Activated CD4-positive, alpha-beta T cell treated with anti-CD3 and anti-CD28 coated beads, Interleukin-2, amount 10 ng/mL, durations not matched to agents 7 days and 5 days (primary cell): ENCODE results near the gene TXNDC17. TPM values are rescaled to one million over a fixed set of nuclear protein-coding genes. Genes with fewer than 3 reads are reported as not detected.
"Not testable (repeated sequence)": the region's sequence is repeated elsewhere in the genome, so short reads cannot be mapped to it uniquely, and the experiment has no call there.

ENCODE experiments used
- CTCF ChIA-PET: fragments of 350-600 bp; sonication (Branson Sonifier 250); formaldehyde crosslinking; loops from one replicate; lab custom pipeline; 2021; ENCODE audit warnings: antibody characterized with exemption; lab: Charles Lee
- POLR2A ChIA-PET: fragments of 350-600 bp; sonication (Branson Sonifier 250); formaldehyde crosslinking; loops from one replicate; lab custom pipeline; 2021; ENCODE audit warnings: antibody characterized with exemption; lab: Charles Lee
- DNase-seq: peaks from one replicate; pipeline ENCODE4 v3.0.0-alpha.2; 2020
- H3K27ac Mint-ChIP-seq: one replicate; pipeline ENCODE4 v1.8.0; 2021; ENCODE audit warnings: mild to moderate bottlenecking, moderate library complexity, mixed read lengths
- H3K27me3 Mint-ChIP-seq: one replicate; pipeline ENCODE4 v1.8.0; 2021; ENCODE audit warnings: mixed read lengths
- H3K36me3 Mint-ChIP-seq: one replicate; pipeline ENCODE4 v1.8.0; 2021; ENCODE audit warnings: low read depth, mixed read lengths
- H3K4me1 Mint-ChIP-seq: one replicate; pipeline ENCODE4 v1.8.0; 2021; ENCODE audit warnings: mixed read lengths
- H3K4me3 Mint-ChIP-seq: one replicate; pipeline ENCODE4 v1.8.0; 2021; ENCODE audit warnings: mild to moderate bottlenecking, moderate library complexity, mixed read lengths
- H3K9me3 Mint-ChIP-seq: one replicate; pipeline ENCODE4 v1.8.0; 2021; ENCODE audit warnings: mixed read lengths
- total RNA-seq, 2 experiments: library from RNA; stranded (reverse); gene quantifications; one replicate each; pipeline ENCODE4 v1.2.3, GENCODE V29; 2021

TXNDC17 gene
- total RNA-seq, 2 experiments from 2014 or later = 49.0 to 69.0 TPM

- Mint-ChIP-seq H3K27me3 (peaks cover 33% of the 10 kb centered on the region), H3K36me3 (no peaks in the 10 kb centered on the region), H3K27ac (no peak overlapping the region), H3K4me1 (peaks cover 8% of the 10 kb centered on the region), H3K9me3 (no peaks in the 10 kb centered on the region), H3K4me3 (no peak overlapping the region)
- ChIA-PET CTCF (interaction anchor here (1.7 kb wide), 1 partner anchor 16 kb away, joined by 3 read pairs; no protein-coding TSS in a partner anchor), POLR2A (no interaction called here)
- DNase-seq = no peak
Observed at GRCh38 chr17:6681671-6682070, 40.8 kb downstream of the TXNDC17 start.

GRCh38 chr17:6682339-6682738, 41.5 kb downstream of the TXNDC17 start:
- Mint-ChIP-seq H3K4me1 (peaks cover 6% of the 10 kb centered on the region), H3K9me3 (no peaks in the 10 kb centered on the region), H3K36me3 (no peaks in the 10 kb centered on the region), H3K27ac (no peak overlapping the region), H3K27me3 (peaks cover 36% of the 10 kb centered on the region), H3K4me3 (no peak overlapping the region)
- POLR2A ChIA-PET = no interaction called here
- CTCF ChIA-PET = interaction anchor here (1.0 to 1.7 kb wide), 3 partner anchors 9 to 30 kb away, joined by 3 read pairs; no protein-coding TSS in a partner anchor
- no peak for DNase-seq

- Mint-ChIP-seq H3K4me1 (no peaks in the 10 kb centered on the region), H3K27me3 (peaks cover 29% of the 10 kb centered on the region), H3K27ac (no peak overlapping the region), H3K4me3 (no peak overlapping the region), H3K9me3 (no peaks in the 10 kb centered on the region), H3K36me3 (no peaks in the 10 kb centered on the region)
- POLR2A ChIA-PET = no interaction called here
- DNase-seq = no peak
- CTCF ChIA-PET = interaction anchor here (1.0 to 1.7 kb wide), 3 partner anchors 10 to 29 kb away, joined by 3 read pairs; no protein-coding TSS in a partner anchor
Observed at GRCh38 chr17:6683081-6683684, 42.3 kb downstream of the TXNDC17 start.

- CTCF ChIA-PET = interaction anchor here (1.2 kb wide), 1 partner anchor 28 kb away, joined by 3 read pairs; no protein-coding TSS in a partner anchor
Observed at GRCh38 chr17:6683730-6684459, 43.0 kb downstream of the TXNDC17 start.

GRCh38 chr17:6684460-6684783, 43.6 kb downstream of the TXNDC17 start:
- no peak for DNase-seq
- ChIA-PET POLR2A (no interaction called here), CTCF (no interaction called here)
- peaks cover 22% of the 10 kb centered on the region for H3K27me3 Mint-ChIP-seq
- H3K9me3 Mint-ChIP-seq = no peaks in the 10 kb centered on the region
- no peak overlapping the region for H3K4me3 Mint-ChIP-seq
- H3K27ac Mint-ChIP-seq = no peak overlapping the region
- no peaks in the 10 kb centered on the region for H3K4me1 Mint-ChIP-seq
- no peaks in the 10 kb centered on the region for H3K36me3 Mint-ChIP-seq

More at GRCh38 chr17:6683730-6684459, 43.0 kb downstream of the TXNDC17 start:
- no peak for DNase-seq
- no peaks in the 10 kb centered on the region for H3K4me1 Mint-ChIP-seq
- H3K36me3 Mint-ChIP-seq = no peaks in the 10 kb centered on the region
- H3K27me3 Mint-ChIP-seq = peaks cover 22% of the 10 kb centered on the region
- H3K9me3 Mint-ChIP-seq = no peaks in the 10 kb centered on the region
- POLR2A ChIA-PET = no interaction called here
- H3K4me3 Mint-ChIP-seq = no peak overlapping the region
- H3K27ac Mint-ChIP-seq = no peak overlapping the region

GRCh38 chr17:6684881-6685767, 44.3 kb downstream of the TXNDC17 start:
- CTCF ChIA-PET = no interaction called here
- Mint-ChIP-seq H3K36me3 (no peaks in the 10 kb centered on the region), H3K27ac (no peak overlapping the region), H3K4me3 (no peak overlapping the region), H3K27me3 (peaks cover 19% of the 10 kb centered on the region), H3K9me3 (no peaks in the 10 kb centered on the region), H3K4me1 (no peaks in the 10 kb centered on the region)
- POLR2A ChIA-PET = no interaction called here
- DNase-seq = no peak

GRCh38 chr17:6686026-6686425, 45.2 kb downstream of the TXNDC17 start:
- H3K9me3 Mint-ChIP-seq = no peaks in the 10 kb centered on the region
- ChIA-PET CTCF (no interaction called here), POLR2A (no interaction called here)
- no peak overlapping the region for H3K4me3 Mint-ChIP-seq
- H3K36me3 Mint-ChIP-seq = no peaks in the 10 kb centered on the region
- DNase-seq = no peak
- H3K27me3 Mint-ChIP-seq = peaks cover 14% of the 10 kb centered on the region
- H3K4me1 Mint-ChIP-seq = no peaks in the 10 kb centered on the region
- no peak overlapping the region for H3K27ac Mint-ChIP-seq

GRCh38 chr17:6688944-6689343, 48.1 kb downstream of the TXNDC17 start:
- POLR2A ChIA-PET = no interaction called here
- Mint-ChIP-seq H3K36me3 (no peaks in the 10 kb centered on the region), H3K4me1 (no peaks in the 10 kb centered on the region), H3K4me3 (no peak overlapping the region), H3K27me3 (peaks cover 21% of the 10 kb centered on the region), H3K27ac (no peak overlapping the region), H3K9me3 (no peaks in the 10 kb centered on the region)
- CTCF ChIA-PET = no interaction called here
- DNase-seq = no peak

GRCh38 chr17:6690641-6691040, 49.8 kb downstream of the TXNDC17 start:
- ChIA-PET CTCF (interaction anchor here (2.2 kb wide), 1 partner anchor 11 kb away, joined by 5 read pairs; no protein-coding TSS in a partner anchor), POLR2A (no interaction called here)
- Mint-ChIP-seq H3K4me3 (no peak overlapping the region), H3K36me3 (no peaks in the 10 kb centered on the region), H3K9me3 (no peaks in the 10 kb centered on the region), H3K27ac (no peak overlapping the region), H3K27me3 (peaks cover 24% of the 10 kb centered on the region), H3K4me1 (no peaks in the 10 kb centered on the region)
- no peak for DNase-seq

GRCh38 chr17:6691546-6691945, 50.7 kb downstream of the TXNDC17 start:
- Mint-ChIP-seq H3K36me3 (no peaks in the 10 kb centered on the region), H3K27me3 (peaks cover 24% of the 10 kb centered on the region), H3K27ac (no peak overlapping the region), H3K4me1 (no peaks in the 10 kb centered on the region), H3K9me3 (no peaks in the 10 kb centered on the region), H3K4me3 (no peak overlapping the region)
- ChIA-PET CTCF (interaction anchor here (0.5 to 2.2 kb wide), 2 partner anchors 11 to 41 kb away, joined by 3 to 5 read pairs; no protein-coding TSS in a partner anchor), POLR2A (no interaction called here)
- DNase-seq = no peak

- peaks cover 23% of the 10 kb centered on the region for H3K27me3 Mint-ChIP-seq
- H3K36me3 Mint-ChIP-seq, POLR2A ChIA-PET, DNase-seq, H3K4me1 Mint-ChIP-seq, H3K4me3 Mint-ChIP-seq, H3K9me3 Mint-ChIP-seq, H3K27ac Mint-ChIP-seq: not testable (repeated sequence)
- CTCF ChIA-PET = interaction anchor here (2.2 kb wide), 1 partner anchor 10 kb away, joined by 5 read pairs; no protein-coding TSS in a partner anchor
Observed at GRCh38 chr17:6691958-6692357, 51.1 kb downstream of the TXNDC17 start.
